Peyer's patch (tissue), 4 donors: ENCODE data around the gene OSBP.

ENCODE experiments used
- POLR2A ChIP-seq, 2 donors: fragments of 450-650 bp; IDR thresholded peaks; one replicate each; pipeline ENCODE4 v1.5.1; 2017; ENCODE audit warnings: antibody characterized with exemption in 2 of 2, mild to moderate bottlenecking in 2 of 2, moderate library complexity in 2 of 2
- TF ChIP-seq, protein P1 (sequence below), 6 experiments: fragments of 450-650 bp in 4 of 6; fragments of 200-600 bp in 2 of 6; sonication (generic) in 1 of 6; IDR thresholded peaks; one replicate each; pipeline ENCODE4 v1.5.1; 2017 to 2019; ENCODE audit warnings: antibody characterized with exemption in 6 of 6, mild to moderate bottlenecking in 3 of 6, moderate library complexity in 1 of 6

- TF ChIP-seq, protein P1, sequence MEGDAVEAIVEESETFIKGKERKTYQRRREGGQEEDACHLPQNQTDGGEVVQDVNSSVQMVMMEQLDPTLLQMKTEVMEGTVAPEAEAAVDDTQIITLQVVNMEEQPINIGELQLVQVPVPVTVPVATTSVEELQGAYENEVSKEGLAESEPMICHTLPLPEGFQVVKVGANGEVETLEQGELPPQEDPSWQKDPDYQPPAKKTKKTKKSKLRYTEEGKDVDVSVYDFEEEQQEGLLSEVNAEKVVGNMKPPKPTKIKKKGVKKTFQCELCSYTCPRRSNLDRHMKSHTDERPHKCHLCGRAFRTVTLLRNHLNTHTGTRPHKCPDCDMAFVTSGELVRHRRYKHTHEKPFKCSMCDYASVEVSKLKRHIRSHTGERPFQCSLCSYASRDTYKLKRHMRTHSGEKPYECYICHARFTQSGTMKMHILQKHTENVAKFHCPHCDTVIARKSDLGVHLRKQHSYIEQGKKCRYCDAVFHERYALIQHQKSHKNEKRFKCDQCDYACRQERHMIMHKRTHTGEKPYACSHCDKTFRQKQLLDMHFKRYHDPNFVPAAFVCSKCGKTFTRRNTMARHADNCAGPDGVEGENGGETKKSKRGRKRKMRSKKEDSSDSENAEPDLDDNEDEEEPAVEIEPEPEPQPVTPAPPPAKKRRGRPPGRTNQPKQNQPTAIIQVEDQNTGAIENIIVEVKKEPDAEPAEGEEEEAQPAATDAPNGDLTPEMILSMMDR (IDR thresholded peaks at IDR 0.05), result no peak
- TF ChIP-seq POLR2A (IDR thresholded peaks at IDR 0.05), result no peak
These were observed 2.3 kb upstream of the OSBP start for GRCh38 chr11:59617876-59618275.
